Body of pancreas (tissue), 4 donors: ENCODE data around the gene CACNA1E. TPM values are rescaled to one million over a fixed set of nuclear protein-coding genes. Genes with fewer than 3 reads are reported as not detected.

ENCODE experiments used
- ATAC-seq: fragments of 150-250 bp; one replicate; pipeline ENCODE4 v1.9.1; 2016
- DNase-seq, 4 donors: peaks; one replicate each; pipeline ENCODE4 v3.0.0-alpha.2; 2019
- H3K27ac ChIP-seq, 4 donors: fragments of 200-600 bp; sonication (generic); 1 replicate in 3 of 4; 2 replicates in 1 of 4; pipeline versions ENCODE4 v1.5.1 to v1.6.1; 2016 to 2019; ENCODE audit warnings: mild to moderate bottlenecking in 1 of 4, mixed read lengths in 1 of 4, moderate library complexity in 1 of 4
- H3K27me3 ChIP-seq, 2 donors: fragments of 200-600 bp; sonication (generic); one replicate each; pipeline ENCODE4 v1.6.0; 2016; ENCODE audit warnings: mild to moderate bottlenecking in 1 of 2
- H3K36me3 ChIP-seq, 2 donors: fragments of 200-600 bp; sonication (generic); replicated peaks in 1 of 2; 2 replicates each; pipeline ENCODE4 v1.5.1; 2016; ENCODE audit warnings: low read depth in 2 of 2; ENCODE audit not compliant: insufficient read depth in 1 of 2
- H3K4me1 ChIP-seq: fragments of 200-600 bp; sonication (generic); one replicate; pipeline ENCODE4 v1.6.0; 2016
- H3K4me3 ChIP-seq, 2 donors: fragments of 200-600 bp; sonication (generic); 1 replicate in 1 of 2; 2 replicates in 1 of 2; pipeline ENCODE4 v1.5.1; 2016 to 2019
- H3K9me3 ChIP-seq, 3 donors: fragments of 200-600 bp; sonication (generic); 1 replicate in 2 of 3; 2 replicates in 1 of 3; pipeline ENCODE4 v1.5.1; 2016
- POLR2A ChIP-seq, 3 donors: fragments of 450-650 bp; IDR thresholded peaks; one replicate each; pipeline ENCODE4 v1.6.1; 2016; ENCODE audit warnings: antibody characterized with exemption in 3 of 3, mild to moderate bottlenecking in 2 of 3
- WGBS, 2 donors: methylation state at CpG; one replicate each; pipeline ENCODE4 v1.1.5; 2017; 5-methylcytosine and 5-hydroxymethylcytosine counted together
- intact Hi-C: fragments of 100-400 bp; cut with DNase I; formaldehyde crosslinking; loops from one replicate; pipeline ENCODE4 v1.15.1; 2023
- total RNA-seq, 2 donors: library from RNA; depleted of rRNA; stranded (reverse); fragments of >200 nt; gene quantifications; one replicate each; pipeline ENCODE4 v1.1.0, GENCODE V29; 2016
- TF ChIP-seq, protein P1 (sequence below), 7 experiments: fragments of 450-650 bp in 4 of 7; fragments of 200-600 bp in 3 of 7; sonication (generic) in 3 of 7; IDR thresholded peaks; one replicate each; pipeline ENCODE4 v1.5.1; 2016 to 2019; ENCODE audit warnings: antibody characterized with exemption in 7 of 7

The CACNA1E gene
- total RNA-seq, 2 donors from 2014 or later: 1.0 TPM; not detected in 1

DNA sequence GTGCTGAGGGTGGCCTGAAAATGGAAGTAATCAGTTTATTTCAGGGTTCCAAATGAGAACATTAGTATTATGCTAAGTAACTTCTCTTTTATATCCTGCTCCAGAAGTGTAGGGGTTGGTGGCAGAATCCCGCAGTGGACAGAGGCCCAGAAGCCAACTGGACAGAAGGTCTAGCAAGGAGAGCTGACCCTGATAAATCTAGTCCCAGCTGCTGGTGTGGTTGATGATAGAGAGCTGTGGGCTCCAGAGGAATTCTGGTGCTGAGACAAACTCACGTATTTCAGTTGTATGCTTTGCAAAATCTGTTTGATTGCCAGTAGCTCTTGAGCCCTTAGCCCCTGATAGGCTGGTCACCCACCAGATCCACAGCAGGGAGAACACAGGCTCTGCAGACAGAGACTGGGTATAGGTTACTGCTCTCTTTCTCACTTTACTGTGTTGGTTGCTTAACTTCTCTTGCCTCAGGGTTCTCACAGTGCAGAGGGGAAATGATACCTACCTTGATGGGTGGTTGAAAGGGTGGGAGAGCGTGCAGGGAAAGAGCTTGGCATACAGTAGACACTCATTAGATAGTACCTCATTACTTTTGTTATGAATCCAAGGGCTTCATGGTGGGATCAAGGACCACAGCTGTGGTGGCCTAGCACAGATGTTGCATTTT lies 29.6 kb upstream of the CACNA1E start:
- intact Hi-C loops: no loop called here
- Histone ChIP-seq H3K9me3 (no peaks in the 10 kb centered on the region), H3K4me3 (no peak overlapping the region), H3K27me3 (no peaks in the 10 kb centered on the region), H3K36me3 (no peaks in the 10 kb centered on the region), H3K4me1 (peaks cover 8% of the 10 kb centered on the region), H3K27ac (no peak overlapping the region)
- TF ChIP-seq, protein P1, sequence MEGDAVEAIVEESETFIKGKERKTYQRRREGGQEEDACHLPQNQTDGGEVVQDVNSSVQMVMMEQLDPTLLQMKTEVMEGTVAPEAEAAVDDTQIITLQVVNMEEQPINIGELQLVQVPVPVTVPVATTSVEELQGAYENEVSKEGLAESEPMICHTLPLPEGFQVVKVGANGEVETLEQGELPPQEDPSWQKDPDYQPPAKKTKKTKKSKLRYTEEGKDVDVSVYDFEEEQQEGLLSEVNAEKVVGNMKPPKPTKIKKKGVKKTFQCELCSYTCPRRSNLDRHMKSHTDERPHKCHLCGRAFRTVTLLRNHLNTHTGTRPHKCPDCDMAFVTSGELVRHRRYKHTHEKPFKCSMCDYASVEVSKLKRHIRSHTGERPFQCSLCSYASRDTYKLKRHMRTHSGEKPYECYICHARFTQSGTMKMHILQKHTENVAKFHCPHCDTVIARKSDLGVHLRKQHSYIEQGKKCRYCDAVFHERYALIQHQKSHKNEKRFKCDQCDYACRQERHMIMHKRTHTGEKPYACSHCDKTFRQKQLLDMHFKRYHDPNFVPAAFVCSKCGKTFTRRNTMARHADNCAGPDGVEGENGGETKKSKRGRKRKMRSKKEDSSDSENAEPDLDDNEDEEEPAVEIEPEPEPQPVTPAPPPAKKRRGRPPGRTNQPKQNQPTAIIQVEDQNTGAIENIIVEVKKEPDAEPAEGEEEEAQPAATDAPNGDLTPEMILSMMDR (IDR thresholded peaks at IDR 0.05): no peak
- no peak for TF ChIP-seq POLR2A (IDR thresholded peaks at IDR 0.05)
- DNase-seq (no peak), ATAC-seq (no peak)
- WGBS, 2 donors: 72 to 84% methylated on average over 3 of the region's 3 CpGs

DNA sequence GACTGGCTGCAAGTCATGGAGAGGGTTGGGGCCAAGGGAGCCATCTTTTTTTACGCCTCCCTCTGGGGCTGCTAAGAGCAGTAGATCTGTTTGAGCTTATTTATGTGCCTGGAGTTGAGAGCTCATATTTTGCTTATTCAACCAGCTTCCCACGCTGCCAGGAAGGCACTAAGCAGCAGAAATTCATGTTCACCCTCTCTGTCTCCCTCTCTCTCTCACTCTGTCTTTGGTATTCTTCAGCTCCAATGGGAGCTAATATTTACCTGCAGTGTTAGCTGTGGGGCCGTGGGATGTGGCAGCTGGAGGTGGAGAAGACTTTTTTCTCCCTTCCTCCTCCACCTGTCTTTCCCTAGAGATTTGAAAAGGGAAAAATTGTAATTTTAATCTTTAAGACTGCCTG lies 26.8 kb upstream of the CACNA1E start:
- Histone ChIP-seq H3K27me3 (no peaks in the 10 kb centered on the region), H3K9me3 (no peaks in the 10 kb centered on the region), H3K4me1 (peaks cover 8% of the 10 kb centered on the region), H3K4me3 (no peak overlapping the region), H3K36me3 (no peaks in the 10 kb centered on the region), H3K27ac (no peak overlapping the region)
- WGBS, 2 donors: 38 to 42% methylated on average over 3 of the region's 3 CpGs
- TF ChIP-seq POLR2A (IDR thresholded peaks at IDR 0.05): no peak
- TF ChIP-seq, protein P1 (IDR thresholded peaks at IDR 0.05): no peak
- DNase-seq: no peak
- no peak for ATAC-seq
- intact Hi-C loops: no loop called here

DNA sequence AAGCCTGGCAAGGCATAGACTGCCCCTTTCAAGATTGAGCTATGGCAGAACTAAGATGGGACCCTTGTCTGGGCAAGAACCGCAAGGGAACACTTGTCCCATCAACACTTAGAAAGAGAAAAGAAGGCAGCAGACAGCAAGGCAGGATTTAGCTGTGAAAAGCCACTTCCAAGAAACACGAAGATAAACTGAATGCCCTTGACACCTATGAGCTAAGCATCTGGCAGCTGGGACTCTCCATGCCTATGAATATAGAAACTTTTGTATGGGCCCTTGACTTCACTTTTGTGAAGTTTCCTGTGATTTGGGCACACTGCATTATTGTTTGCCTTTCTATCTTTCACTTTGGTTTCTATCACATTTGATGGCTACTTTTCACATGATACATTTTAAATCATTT lies 24.9 kb upstream of the CACNA1E start:
- Histone ChIP-seq H3K4me3 (no peak overlapping the region), H3K4me1 (no peaks in the 10 kb centered on the region), H3K36me3 (no peaks in the 10 kb centered on the region), H3K9me3 (no peaks in the 10 kb centered on the region), H3K27ac (no peak overlapping the region), H3K27me3 (no peaks in the 10 kb centered on the region)
- no peak for ATAC-seq
- intact Hi-C loops: no loop called here
- no peak for DNase-seq
- WGBS, 2 donors: 60 to 69% methylated on average over 2 of the region's 2 CpGs
- no peak for TF ChIP-seq POLR2A (IDR thresholded peaks at IDR 0.05)
- TF ChIP-seq, protein P1 (IDR thresholded peaks at IDR 0.05): no peak

DNA sequence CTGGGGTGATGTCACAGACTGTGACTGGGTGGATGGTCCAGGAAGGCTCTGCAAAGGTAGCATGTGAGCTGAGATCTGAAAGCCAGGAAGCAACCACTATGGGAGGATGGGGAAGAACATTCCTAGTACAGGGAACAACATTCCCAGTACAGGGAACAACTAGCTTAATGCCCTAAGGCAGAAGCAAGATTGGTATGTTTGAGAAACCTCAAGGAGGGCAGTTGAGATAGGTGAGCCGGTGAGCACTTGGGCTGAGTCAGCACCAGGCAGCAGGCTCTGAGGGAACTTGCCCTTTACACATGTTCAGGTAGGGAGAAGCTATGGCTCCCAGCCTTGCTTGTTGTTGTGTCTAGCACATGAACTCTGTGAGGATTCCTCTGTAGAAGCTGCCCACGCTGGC lies 24.2 kb upstream of the CACNA1E start:
- TF ChIP-seq POLR2A (IDR thresholded peaks at IDR 0.05): no peak
- TF ChIP-seq, protein P1 (IDR thresholded peaks at IDR 0.05): no peak
- WGBS, 2 donors: 78 to 79% methylated on average over 2 of the region's 2 CpGs
- ATAC-seq (no peak), DNase-seq (no peak)
- Histone ChIP-seq H3K27ac (no peak overlapping the region), H3K9me3 (no peaks in the 10 kb centered on the region), H3K4me1 (no peaks in the 10 kb centered on the region), H3K27me3 (no peaks in the 10 kb centered on the region), H3K4me3 (no peak overlapping the region), H3K36me3 (no peaks in the 10 kb centered on the region)
- intact Hi-C loops: no loop called here

DNA sequence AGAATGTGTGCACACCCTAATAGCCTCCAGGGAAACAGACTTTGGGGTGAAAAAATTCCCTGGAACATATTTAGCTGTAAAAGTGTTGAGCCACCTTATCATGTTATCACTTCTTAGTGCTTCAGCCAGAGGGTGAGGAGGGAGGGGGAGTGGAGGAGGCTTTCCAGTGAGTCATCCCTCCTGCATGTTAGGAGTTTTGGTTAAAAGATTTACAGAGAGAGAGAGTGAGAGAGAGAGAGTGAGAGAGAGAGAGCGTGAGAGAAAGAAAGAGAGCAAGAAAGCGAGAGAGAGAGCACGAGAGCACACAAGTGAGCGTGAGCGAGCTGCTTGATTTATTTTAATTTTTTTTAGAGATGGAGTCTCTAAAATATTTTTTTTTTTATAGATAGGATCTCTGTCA lies 13.5 kb upstream of the CACNA1E start:
- intact Hi-C loops: loop anchor here (10.0 kb wide), 2 partner anchors 475 to 585 kb away; no protein-coding TSS in a partner anchor
- no peaks in the 10 kb centered on the region for H3K27me3 ChIP-seq
- ATAC-seq: no peak

More for the DNA sequence above, 13.5 kb upstream of the CACNA1E start:
- no peak overlapping the region for H3K4me3 ChIP-seq
- H3K9me3 ChIP-seq: no peaks in the 10 kb centered on the region
- 53 to 68% methylated on average over 5 of the region's 5 CpGs for WGBS, 2 donors
- no peaks in the 10 kb centered on the region for H3K4me1 ChIP-seq
- no peaks in the 10 kb centered on the region for H3K36me3 ChIP-seq
- no peak overlapping the region for H3K27ac ChIP-seq
- TF ChIP-seq POLR2A (IDR thresholded peaks at IDR 0.05): no peak
- TF ChIP-seq, protein P1 (IDR thresholded peaks at IDR 0.05): peak in 1 of 7 experiments; percentile 27
- peak in 2 of 4 donors; percentile 38 to 41 for DNase-seq
